Fibroblast of skin of scalp (primary cell): ENCODE results near the gene CAV2.

Source experiments
- DNase-seq: peaks from one replicate; pipeline ENCODE4 v3.0.0-alpha.2; 2013

CAV2 gene

GRCh38 chr7:116496653-116497052 lies 2.9 kb upstream of the CAV2 start:
- DNase-seq, result no peak

- DNase-seq, result no peak
Observed at GRCh38 chr7:116497708-116498107, 1.8 kb upstream of the CAV2 start.

- DNase-seq, result peak; percentile 46
Observed at GRCh38 chr7:116500078-116500853, 728 bp downstream of the CAV2 start.

GRCh38 chr7:116501425-116502167 lies 2.1 kb downstream of the CAV2 start:
- DNase-seq, result no peak

- DNase-seq, result no peak
Observed at GRCh38 chr7:116502201-116503096, 2.9 kb downstream of the CAV2 start.

GRCh38 chr7:116503835-116504234 lies 4.3 kb downstream of the CAV2 start:
- no peak for DNase-seq

GRCh38 chr7:116505278-116505677 lies 5.7 kb downstream of the CAV2 start:
- no peak for DNase-seq

- DNase-seq, result no peak
Observed at GRCh38 chr7:116505823-116506222, 6.3 kb downstream of the CAV2 start.

- DNase-seq, result peak; percentile 51
Observed at GRCh38 chr7:116509982-116510579, 10.5 kb downstream of the CAV2 start.

- DNase-seq, result no peak
Observed at GRCh38 chr7:116510795-116511194, 11.3 kb downstream of the CAV2 start.

GRCh38 chr7:116511552-116512519 lies 12.3 kb downstream of the CAV2 start:
- peak; percentile 38 for DNase-seq

- DNase-seq, result peak; percentile 72
Observed at GRCh38 chr7:116512520-116513188, 13.1 kb downstream of the CAV2 start.

GRCh38 chr7:116515584-116515983 lies 16.0 kb downstream of the CAV2 start:
- DNase-seq, result no peak

- DNase-seq, result no peak
Observed at GRCh38 chr7:116516324-116516723, 16.8 kb downstream of the CAV2 start.

GRCh38 chr7:116517626-116518025 lies 18.1 kb downstream of the CAV2 start:
- peak; percentile 47 for DNase-seq

- DNase-seq, result no peak
Observed at GRCh38 chr7:116518961-116519360, 19.4 kb downstream of the CAV2 start.

GRCh38 chr7:116521046-116521664 lies 21.6 kb downstream of the CAV2 start:
- peak; percentile 56 for DNase-seq

- DNase-seq, result peak; percentile 90
Observed at GRCh38 chr7:116522247-116522646, 22.7 kb downstream of the CAV2 start.

- no peak for DNase-seq
Observed at GRCh38 chr7:116524221-116524608, 24.7 kb downstream of the CAV2 start.

GRCh38 chr7:116524609-116525297 lies 25.2 kb downstream of the CAV2 start, which contains the start of gene CAV1:
CAV1 (plus strand) TSS chr7:116525036; CDS start chr7:116525063, 27 bp downstream.
- DNase-seq, result peak; percentile 98
